ENCODE measurements around the gene HIRA. TPM values are rescaled to one million over a fixed set of nuclear protein-coding genes. Genes with fewer than 3 reads are reported as not detected.
A peak's percentile ranks its signal among the peaks of the same experiment; 100 is the strongest.

Gene HIRA
- total and polyA plus RNA-seq, 9 of the 15 experiments (the other 6 are each of a cell fraction or from before 2014, with no cell fraction given) = 0.96 to 132 (median 58.4) TPM

DNA sequence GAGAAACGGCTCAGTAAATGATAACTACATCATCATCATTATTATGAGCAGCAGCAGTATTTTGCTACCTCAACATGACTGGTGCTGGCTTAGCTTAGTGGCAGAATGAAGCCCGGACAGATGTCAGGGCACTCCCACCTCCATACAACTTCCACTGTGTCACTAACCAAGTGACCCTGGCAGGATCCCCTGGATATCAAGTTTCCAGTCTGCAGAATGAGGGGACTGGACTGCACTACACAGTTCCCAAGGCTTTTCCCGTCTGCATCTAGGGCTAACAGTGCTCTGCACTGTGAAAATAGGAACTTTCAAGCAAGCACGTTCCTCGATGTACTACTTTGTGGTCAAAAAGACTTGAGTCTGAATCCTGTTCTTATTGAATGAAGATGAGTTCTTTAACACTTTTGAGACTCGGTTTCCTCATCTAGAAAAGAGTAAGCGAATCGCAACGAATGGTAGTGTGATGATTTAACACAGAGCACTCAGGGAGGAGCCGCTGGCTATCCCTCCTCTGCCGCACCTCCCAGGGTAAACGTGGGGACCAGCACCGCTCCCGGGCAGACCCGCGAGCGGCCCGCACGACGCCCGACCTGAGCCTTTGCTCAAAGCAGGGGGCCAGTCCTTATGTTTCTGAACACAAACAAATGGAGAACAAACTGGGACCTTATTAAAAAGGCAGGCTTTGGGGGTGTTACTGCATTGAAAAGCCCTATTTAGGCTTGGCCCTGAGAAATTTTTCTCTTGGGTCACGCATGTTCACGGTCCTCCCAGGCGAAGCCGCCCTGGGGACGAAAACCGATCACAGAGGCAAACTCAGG lies 140.9 kb downstream of the HIRA start (continued):
- TF ChIP-seq MYC (IDR thresholded peaks at IDR 0.05; ENCODE audit: low read depth, low read length) = no peak
- peak; percentile 90; the same call in 1 of the 2 replicates for TF ChIP-seq MYC (CRISPR knock-in tag; IDR thresholded peaks at IDR 0.05; ENCODE audit: borderline replicate concordance, low read depth)
- no peak for TF ChIP-seq ETV6 (IDR thresholded peaks at IDR 0.05; ENCODE audit: borderline replicate concordance in 1 of 2, low read depth in 2 of 2, low read length in 1 of 2)
- no peak for TF ChIP-seq ETV6 (CRISPR knock-in tag; IDR thresholded peaks at IDR 0.05; ENCODE audit: borderline replicate concordance)
- TF ChIP-seq, protein P1, sequence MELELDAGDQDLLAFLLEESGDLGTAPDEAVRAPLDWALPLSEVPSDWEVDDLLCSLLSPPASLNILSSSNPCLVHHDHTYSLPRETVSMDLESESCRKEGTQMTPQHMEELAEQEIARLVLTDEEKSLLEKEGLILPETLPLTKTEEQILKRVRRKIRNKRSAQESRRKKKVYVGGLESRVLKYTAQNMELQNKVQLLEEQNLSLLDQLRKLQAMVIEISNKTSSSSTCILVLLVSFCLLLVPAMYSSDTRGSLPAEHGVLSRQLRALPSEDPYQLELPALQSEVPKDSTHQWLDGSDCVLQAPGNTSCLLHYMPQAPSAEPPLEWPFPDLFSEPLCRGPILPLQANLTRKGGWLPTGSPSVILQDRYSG (tag; conservative IDR thresholded peaks at IDR 0.05; ENCODE audit: low read depth) = no peak
- TF ChIP-seq ZNF146 (CRISPR knock-in tag; IDR thresholded peaks at IDR 0.05; ENCODE audit: unreplicated experiment) = no peak
- TF ChIP-seq HOXB6 (CRISPR knock-in tag; IDR thresholded peaks at IDR 0.05; ENCODE audit: borderline replicate concordance) = 0 out of 2 replicates have a peak, but pooled peaks have one; percentile 71
- TF ChIP-seq BACH1 (tag; IDR thresholded peaks at IDR 0.05) = no peak
- no peak for TF ChIP-seq YBX1 (IDR thresholded peaks at IDR 0.05)
- TF ChIP-seq HMG20A (CRISPR knock-in tag; conservative IDR thresholded peaks at IDR 0.05) = no peak
- TF ChIP-seq NFRKB (IDR thresholded peaks at IDR 0.05; ENCODE audit: low read depth) = no peak
- no peak for TF ChIP-seq KAT7 (CRISPR knock-in tag; IDR thresholded peaks at IDR 0.05; ENCODE audit: borderline replicate concordance)
- TF ChIP-seq HSF4 (CRISPR knock-in tag; IDR thresholded peaks at IDR 0.05; ENCODE audit: borderline replicate concordance) = no peak
- TF ChIP-seq, protein P2, sequence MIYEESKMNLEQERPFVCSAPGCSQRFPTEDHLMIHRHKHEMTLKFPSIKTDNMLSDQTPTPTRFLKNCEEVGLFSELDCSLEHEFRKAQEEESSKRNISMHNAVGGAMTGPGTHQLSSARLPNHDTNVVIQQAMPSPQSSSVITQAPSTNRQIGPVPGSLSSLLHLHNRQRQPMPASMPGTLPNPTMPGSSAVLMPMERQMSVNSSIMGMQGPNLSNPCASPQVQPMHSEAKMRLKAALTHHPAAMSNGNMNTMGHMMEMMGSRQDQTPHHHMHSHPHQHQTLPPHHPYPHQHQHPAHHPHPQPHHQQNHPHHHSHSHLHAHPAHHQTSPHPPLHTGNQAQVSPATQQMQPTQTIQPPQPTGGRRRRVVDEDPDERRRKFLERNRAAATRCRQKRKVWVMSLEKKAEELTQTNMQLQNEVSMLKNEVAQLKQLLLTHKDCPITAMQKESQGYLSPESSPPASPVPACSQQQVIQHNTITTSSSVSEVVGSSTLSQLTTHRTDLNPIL (CRISPR knock-in tag; IDR thresholded peaks at IDR 0.05) = no peak
- TF ChIP-seq HNRNPLL (IDR thresholded peaks at IDR 0.05; ENCODE audit: low read depth, low read length, poor library complexity, severe bottlenecking) = no peak
- 0 out of 2 replicates have a peak, but pooled peaks have one; percentile 60 for TF ChIP-seq HDAC2 (IDR thresholded peaks at IDR 0.05)
- no peak for TF ChIP-seq ZBED1 (IDR thresholded peaks at IDR 0.05)
- TF ChIP-seq ETS2 (tag; IDR thresholded peaks at IDR 0.05; ENCODE audit: borderline replicate concordance, poor library complexity, severe bottlenecking) = no peak
- 0 out of 2 replicates have a peak, but pooled peaks have one; percentile 23 for TF ChIP-seq BCOR (IDR thresholded peaks at IDR 0.05)
- TF ChIP-seq, protein P3, sequence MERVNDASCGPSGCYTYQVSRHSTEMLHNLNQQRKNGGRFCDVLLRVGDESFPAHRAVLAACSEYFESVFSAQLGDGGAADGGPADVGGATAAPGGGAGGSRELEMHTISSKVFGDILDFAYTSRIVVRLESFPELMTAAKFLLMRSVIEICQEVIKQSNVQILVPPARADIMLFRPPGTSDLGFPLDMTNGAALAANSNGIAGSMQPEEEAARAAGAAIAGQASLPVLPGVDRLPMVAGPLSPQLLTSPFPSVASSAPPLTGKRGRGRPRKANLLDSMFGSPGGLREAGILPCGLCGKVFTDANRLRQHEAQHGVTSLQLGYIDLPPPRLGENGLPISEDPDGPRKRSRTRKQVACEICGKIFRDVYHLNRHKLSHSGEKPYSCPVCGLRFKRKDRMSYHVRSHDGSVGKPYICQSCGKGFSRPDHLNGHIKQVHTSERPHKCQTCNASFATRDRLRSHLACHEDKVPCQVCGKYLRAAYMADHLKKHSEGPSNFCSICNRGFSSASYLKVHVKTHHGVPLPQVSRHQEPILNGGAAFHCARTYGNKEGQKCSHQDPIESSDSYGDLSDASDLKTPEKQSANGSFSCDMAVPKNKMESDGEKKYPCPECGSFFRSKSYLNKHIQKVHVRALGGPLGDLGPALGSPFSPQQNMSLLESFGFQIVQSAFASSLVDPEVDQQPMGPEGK (CRISPR knock-in tag; IDR thresholded peaks at IDR 0.05; ENCODE audit: borderline replicate concordance) = 0 out of 2 replicates have a peak, but pooled peaks have one; percentile 73
- TF ChIP-seq, protein P4, sequence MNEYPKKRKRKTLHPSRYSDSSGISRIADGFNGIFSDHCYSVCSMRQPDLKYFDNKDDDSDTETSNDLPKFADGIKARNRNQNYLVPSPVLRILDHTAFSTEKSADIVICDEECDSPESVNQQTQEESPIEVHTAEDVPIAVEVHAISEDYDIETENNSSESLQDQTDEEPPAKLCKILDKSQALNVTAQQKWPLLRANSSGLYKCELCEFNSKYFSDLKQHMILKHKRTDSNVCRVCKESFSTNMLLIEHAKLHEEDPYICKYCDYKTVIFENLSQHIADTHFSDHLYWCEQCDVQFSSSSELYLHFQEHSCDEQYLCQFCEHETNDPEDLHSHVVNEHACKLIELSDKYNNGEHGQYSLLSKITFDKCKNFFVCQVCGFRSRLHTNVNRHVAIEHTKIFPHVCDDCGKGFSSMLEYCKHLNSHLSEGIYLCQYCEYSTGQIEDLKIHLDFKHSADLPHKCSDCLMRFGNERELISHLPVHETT (CRISPR knock-in tag; conservative IDR thresholded peaks at IDR 0.05 in 1 of 2, IDR thresholded peaks at IDR 0.05 in 1 of 2) = peak in 1 of 2 experiments; percentile 47; a peak in 1 of 4 replicates
- no peak for TF ChIP-seq BRD9 (IDR thresholded peaks at IDR 0.05; ENCODE audit: low read depth, partially characterized antibody)
